Hepatocyte (in vitro differentiated cells): ENCODE measurements around the gene LNX2. TPM values are rescaled to one million over a fixed set of nuclear protein-coding genes. Genes with fewer than 3 reads are reported as not detected.

ENCODE experiments used
- DNase-seq: peaks from one replicate; pipeline ENCODE4 v3.0.0-alpha.2; 2016; ENCODE audit warnings: low spot score
- H2AFZ ChIP-seq: fragments of 200-600 bp; sonication (generic); 2 replicates; pipeline ENCODE4 v1.6.0; 2016; ENCODE audit warnings: antibody characterized with exemption, mild to moderate bottlenecking
- H3K27ac ChIP-seq: fragments of 200-600 bp; sonication (generic); 2 replicates; pipeline ENCODE4 v1.5.1; 2016; ENCODE audit warnings: mild to moderate bottlenecking
- H3K27me3 ChIP-seq: fragments of 200-600 bp; sonication (generic); 2 replicates; pipeline ENCODE4 v1.6.1; 2016
- H3K36me3 ChIP-seq: fragments of 200-600 bp; sonication (generic); replicated peaks from 2 replicates; pipeline ENCODE4 v1.5.1; 2016; ENCODE audit warnings: low read depth; ENCODE audit not compliant: insufficient read depth
- H3K4me1 ChIP-seq: fragments of 200-600 bp; sonication (generic); 2 replicates; pipeline ENCODE4 v1.5.1; 2016; ENCODE audit warnings: mild to moderate bottlenecking, moderate library complexity; ENCODE audit not compliant: insufficient read depth
- H3K4me2 ChIP-seq: fragments of 200-600 bp; sonication (generic); 2 replicates; pipeline ENCODE4 v1.6.0; 2016
- H3K4me3 ChIP-seq: fragments of 200-600 bp; sonication (generic); 2 replicates; pipeline ENCODE4 v1.5.1; 2016; ENCODE audit warnings: mild to moderate bottlenecking
- H3K79me2 ChIP-seq: fragments of 200-600 bp; sonication (generic); 2 replicates; pipeline ENCODE4 v1.6.0; 2017; ENCODE audit warnings: mild to moderate bottlenecking
- H3K9me2 ChIP-seq: fragments of 200-600 bp; sonication (generic); replicated peaks from 2 replicates; pipeline ENCODE4 v1.6.0; 2017; ENCODE audit warnings: mild to moderate bottlenecking; ENCODE audit not compliant: insufficient read depth
- H3K9me3 ChIP-seq: fragments of 200-600 bp; sonication (generic); 2 replicates; pipeline ENCODE4 v1.5.1; 2016; ENCODE audit warnings: low read depth, mild to moderate bottlenecking
- H4K20me1 ChIP-seq: fragments of 200-600 bp; sonication (generic); 2 replicates; pipeline ENCODE4 v1.6.0; 2016; ENCODE audit warnings: mild to moderate bottlenecking; ENCODE audit not compliant: insufficient read depth, poor library complexity, severe bottlenecking
- EZH2 ChIP-seq: fragments of 200-600 bp; sonication (generic); IDR thresholded peaks from 2 replicates; pipeline ENCODE4 v1.6.1; 2016; ENCODE audit warnings: antibody characterized with exemption, mild to moderate bottlenecking, borderline replicate concordance
- EZH2phosphoT487 ChIP-seq: fragments of 200-600 bp; sonication (generic); IDR thresholded peaks from one replicate; pipeline ENCODE4 v1.6.1; 2018; ENCODE audit warnings: antibody characterized with exemption, mild to moderate bottlenecking, low read depth, moderate library complexity; ENCODE audit not compliant: unreplicated experiment, severe bottlenecking
- WGBS: methylation state at CpG from one replicate; pipeline ENCODE4 v1.1.6; 2016; ENCODE audit warnings: low lambda C conversion rate; ENCODE audit errors: missing lambda C conversion rate; 5-methylcytosine and 5-hydroxymethylcytosine counted together
- polyA plus RNA-seq: library from polyadenylated mRNA; unstranded; fragments of >200 nt; fragmentation: Nextera tagmentation; extraction: Ambion mirVana; gene quantifications from 2 replicates; pipeline ENCODE4 v1.2.1, GENCODE V29; 2016
- total RNA-seq: library from RNA; depleted of rRNA; stranded (reverse); fragments of >200 nt; gene quantifications from 2 replicates; pipeline ENCODE4 v1.2.3, GENCODE V29; 2014
- TF ChIP-seq, protein P1 (sequence below): fragments of 200-600 bp; sonication (generic); IDR thresholded peaks from 2 replicates; pipeline ENCODE4 v1.5.1; 2016; ENCODE audit warnings: antibody characterized with exemption, mild to moderate bottlenecking; ENCODE audit not compliant: poor library complexity

Gene LNX2
- total and polyA plus RNA-seq, 2 experiments from 2014 or later, result 8.8 to 28.8 TPM

DNA sequence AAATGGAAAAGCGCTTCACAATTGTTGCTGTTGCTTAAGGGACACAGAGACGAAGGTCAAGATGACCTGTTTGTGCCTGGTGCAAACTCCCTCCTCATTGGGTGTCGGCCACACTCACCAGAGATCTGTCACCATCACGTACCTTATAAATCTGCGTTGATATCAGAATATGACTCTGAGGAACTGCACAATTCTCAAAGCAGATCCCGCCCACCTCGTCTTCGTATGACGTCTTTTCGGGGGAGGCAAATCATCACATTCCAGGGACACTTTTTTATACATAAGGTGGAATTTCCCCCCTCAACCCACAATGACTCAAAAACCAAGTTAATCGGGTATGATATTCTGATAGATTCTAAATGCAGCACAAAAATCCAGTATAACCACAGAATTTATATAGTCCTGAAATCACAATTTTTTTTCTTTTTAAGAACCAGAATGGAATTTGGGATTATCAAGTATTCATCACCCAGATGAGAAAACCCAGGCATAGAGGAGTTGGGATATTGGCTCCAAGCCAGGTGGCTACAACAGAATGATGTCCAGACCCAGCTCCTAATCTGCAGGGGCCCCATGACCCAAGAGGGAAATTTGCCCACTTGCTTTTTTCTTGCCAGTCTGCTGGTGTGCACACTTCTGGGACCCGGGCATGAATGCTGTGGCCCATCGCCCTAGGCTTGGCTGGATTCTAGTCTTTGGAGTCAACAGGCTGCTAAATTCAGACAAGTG is 119.4 kb downstream of the LNX2 start:
- Histone ChIP-seq H3K9me2 (no peaks in the 10 kb centered on the region), H3K4me3 (no peak overlapping the region), H3K27me3 (no peaks in the 10 kb centered on the region), H3K4me1 (no peaks in the 10 kb centered on the region), H3K27ac (no peak overlapping the region), H3K36me3 (no peaks in the 10 kb centered on the region), H3K79me2 (no peaks in the 10 kb centered on the region), H3K9me3 (no peaks in the 10 kb centered on the region), H4K20me1 (no peaks in the 10 kb centered on the region), H3K4me2 (no peak overlapping the region), H2AFZ (no peak overlapping the region)
- DNase-seq, result peak; percentile 15
- TF ChIP-seq EZH2, result no peak
- TF ChIP-seq, protein P1, sequence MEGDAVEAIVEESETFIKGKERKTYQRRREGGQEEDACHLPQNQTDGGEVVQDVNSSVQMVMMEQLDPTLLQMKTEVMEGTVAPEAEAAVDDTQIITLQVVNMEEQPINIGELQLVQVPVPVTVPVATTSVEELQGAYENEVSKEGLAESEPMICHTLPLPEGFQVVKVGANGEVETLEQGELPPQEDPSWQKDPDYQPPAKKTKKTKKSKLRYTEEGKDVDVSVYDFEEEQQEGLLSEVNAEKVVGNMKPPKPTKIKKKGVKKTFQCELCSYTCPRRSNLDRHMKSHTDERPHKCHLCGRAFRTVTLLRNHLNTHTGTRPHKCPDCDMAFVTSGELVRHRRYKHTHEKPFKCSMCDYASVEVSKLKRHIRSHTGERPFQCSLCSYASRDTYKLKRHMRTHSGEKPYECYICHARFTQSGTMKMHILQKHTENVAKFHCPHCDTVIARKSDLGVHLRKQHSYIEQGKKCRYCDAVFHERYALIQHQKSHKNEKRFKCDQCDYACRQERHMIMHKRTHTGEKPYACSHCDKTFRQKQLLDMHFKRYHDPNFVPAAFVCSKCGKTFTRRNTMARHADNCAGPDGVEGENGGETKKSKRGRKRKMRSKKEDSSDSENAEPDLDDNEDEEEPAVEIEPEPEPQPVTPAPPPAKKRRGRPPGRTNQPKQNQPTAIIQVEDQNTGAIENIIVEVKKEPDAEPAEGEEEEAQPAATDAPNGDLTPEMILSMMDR, result no peak
- no peak for TF ChIP-seq EZH2phosphoT487
- WGBS, result 86% methylated on average over 13 of the region's 13 CpGs

DNA sequence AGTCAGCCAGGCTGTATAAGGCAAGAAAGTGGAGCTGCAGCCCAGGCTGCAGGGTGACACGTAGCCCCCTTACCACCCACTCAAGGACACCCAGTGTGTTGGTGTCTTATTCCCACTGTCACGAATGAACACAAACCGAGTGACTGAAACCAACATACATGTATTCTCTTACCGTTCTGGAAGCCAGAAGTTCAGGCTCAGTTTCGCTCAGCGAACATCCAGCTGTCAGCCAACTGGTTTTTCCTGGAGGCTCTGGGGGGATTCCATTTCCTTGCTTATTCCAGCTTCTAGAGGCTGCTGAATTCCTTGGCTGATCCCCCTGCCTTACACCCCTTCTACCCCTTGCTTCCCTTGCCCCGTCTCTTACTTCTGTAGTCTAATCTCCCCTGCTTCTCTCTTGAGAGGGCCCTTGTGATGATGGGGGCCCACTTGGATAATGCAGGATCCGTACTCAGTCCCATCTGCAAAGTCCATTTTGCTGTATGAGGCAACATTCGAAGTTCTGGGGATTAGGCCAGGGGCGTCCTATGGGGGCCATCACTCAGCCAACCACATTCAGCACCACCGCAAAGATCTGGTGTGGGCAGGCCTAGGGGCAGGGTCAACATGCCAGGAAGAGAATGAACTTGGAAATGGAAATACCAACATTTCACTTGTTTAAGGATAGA is 122.6 kb downstream of the LNX2 start:
- WGBS, result 92% methylated on average over 11 of the region's 11 CpGs
- no peak for TF ChIP-seq EZH2
- TF ChIP-seq EZH2phosphoT487, result no peak
- TF ChIP-seq, protein P1, result no peak
- H3K27ac ChIP-seq, result no peak overlapping the region
- DNase-seq, result no peak
- no peak overlapping the region for H3K4me3 ChIP-seq
- no peak overlapping the region for H2AFZ ChIP-seq
- no peaks in the 10 kb centered on the region for H3K9me2 ChIP-seq
- H3K27me3 ChIP-seq, result no peaks in the 10 kb centered on the region
- no peaks in the 10 kb centered on the region for H3K36me3 ChIP-seq
- no peaks in the 10 kb centered on the region for H3K4me1 ChIP-seq
- H3K4me2 ChIP-seq, result no peak overlapping the region
- H4K20me1 ChIP-seq, result no peaks in the 10 kb centered on the region
- no peaks in the 10 kb centered on the region for H3K9me3 ChIP-seq
- no peaks in the 10 kb centered on the region for H3K79me2 ChIP-seq

DNA sequence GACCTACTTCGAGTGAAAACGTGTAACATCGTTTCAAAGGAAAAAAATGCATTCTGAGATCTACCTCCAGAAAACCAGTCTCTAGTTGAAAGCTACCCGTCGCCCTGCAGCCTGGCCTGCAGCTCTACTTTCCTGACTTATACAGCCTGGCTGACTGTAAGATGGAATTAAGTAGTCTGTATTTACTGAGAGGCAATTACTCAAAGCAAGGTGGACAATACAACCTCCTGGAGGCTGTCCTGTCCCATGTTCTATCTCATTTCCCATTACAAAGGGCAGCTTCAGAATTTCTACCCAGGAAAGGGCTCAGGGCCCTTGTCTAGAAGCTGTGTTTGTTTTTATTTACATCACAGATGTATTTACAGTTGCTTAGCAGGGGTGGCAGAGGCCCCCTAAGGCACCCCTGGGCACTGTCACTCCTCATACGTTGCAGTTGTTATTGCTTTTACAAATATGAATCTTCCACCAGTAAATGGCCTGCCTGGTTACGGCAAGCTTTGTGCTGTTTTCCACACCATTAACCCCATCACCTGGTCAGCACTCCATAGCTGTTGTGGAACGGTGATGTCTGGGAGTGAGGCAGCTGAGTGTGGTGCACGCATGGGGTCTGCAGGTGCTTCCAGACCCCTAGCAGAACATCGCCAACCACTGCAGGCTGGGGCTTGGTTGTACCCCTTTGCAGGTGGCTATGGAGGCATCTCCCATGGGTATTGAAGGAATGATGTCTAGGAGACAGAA is 123.6 kb downstream of the LNX2 start:
- no peaks in the 10 kb centered on the region for H4K20me1 ChIP-seq
- 77% methylated on average over 10 of the region's 10 CpGs for WGBS
- no peaks in the 10 kb centered on the region for H3K36me3 ChIP-seq
- H3K9me2 ChIP-seq, result no peaks in the 10 kb centered on the region
- no peaks in the 10 kb centered on the region for H3K27me3 ChIP-seq
- H3K4me2 ChIP-seq, result no peak overlapping the region
- H2AFZ ChIP-seq, result no peak overlapping the region
- H3K4me3 ChIP-seq, result no peak overlapping the region
- TF ChIP-seq EZH2, result no peak
- no peaks in the 10 kb centered on the region for H3K9me3 ChIP-seq
- H3K79me2 ChIP-seq, result no peaks in the 10 kb centered on the region
- no peak for DNase-seq
- H3K4me1 ChIP-seq, result no peaks in the 10 kb centered on the region
- no peak overlapping the region for H3K27ac ChIP-seq

DNA sequence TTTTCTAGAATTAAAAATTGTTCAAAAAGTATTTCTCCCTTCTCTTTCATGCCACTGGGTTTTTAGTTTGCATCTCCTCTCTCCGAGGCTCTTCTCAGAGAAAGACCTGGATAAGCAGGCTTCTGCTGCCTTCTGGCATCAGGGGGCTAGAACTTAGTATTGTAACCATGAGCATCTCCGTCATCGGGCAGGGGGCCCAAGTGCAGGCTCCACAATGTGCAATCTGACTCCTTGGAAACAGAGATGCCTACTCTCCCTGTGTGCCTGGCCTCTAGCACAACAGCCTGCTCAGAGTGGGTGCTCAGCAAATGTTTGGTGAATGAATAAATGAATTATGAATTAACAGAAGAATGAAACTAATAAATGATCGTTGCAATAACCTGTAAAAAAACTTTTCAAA is 124.3 kb downstream of the LNX2 start:
- Histone ChIP-seq H3K4me2 (no peak overlapping the region), H3K9me3 (no peaks in the 10 kb centered on the region), H3K36me3 (no peaks in the 10 kb centered on the region), H3K4me3 (no peak overlapping the region), H3K79me2 (no peaks in the 10 kb centered on the region), H3K27me3 (no peaks in the 10 kb centered on the region), H3K9me2 (no peaks in the 10 kb centered on the region), H4K20me1 (no peaks in the 10 kb centered on the region), H3K4me1 (no peaks in the 10 kb centered on the region), H2AFZ (no peak overlapping the region), H3K27ac (no peak overlapping the region)
- DNase-seq, result no peak
- TF ChIP-seq EZH2phosphoT487, result no peak
- TF ChIP-seq, protein P1, result no peak
- no peak for TF ChIP-seq EZH2
- WGBS, result 89% methylated on average over 4 of the region's 4 CpGs
